ENCODE data around the gene SF3A2. TPM values are rescaled to one million over a fixed set of nuclear protein-coding genes. Genes with fewer than 3 reads are reported as not detected.

SF3A2 gene
- total RNA-seq, 1 donor from 2014 or later: 156 TPM

GRCh38 chr19:2221250-2221831, 15.3 kb upstream of the SF3A2 start:
- H3K27ac Mint-ChIP-seq: peak overlapping the region; percentile 59
- no peaks in the 10 kb centered on the region for H3K4me1 Mint-ChIP-seq (ENCODE audit: low read depth)
- H3K9me3 Mint-ChIP-seq (ENCODE audit: low read depth): no peaks in the 10 kb centered on the region
- H3K36me3 Mint-ChIP-seq (ENCODE audit: insufficient read depth): peaks cover 9% of the 10 kb centered on the region
- no peak overlapping the region for H3K4me3 Mint-ChIP-seq (ENCODE audit: low read depth)
- no peak for DNase-seq (ENCODE audit: low spot score, unreplicated experiment)
- no peak for TF ChIP-seq CTCF (IDR thresholded peaks at IDR 0.05; ENCODE audit: unreplicated experiment)
- no peaks in the 10 kb centered on the region for H3K27me3 Mint-ChIP-seq

DNA sequence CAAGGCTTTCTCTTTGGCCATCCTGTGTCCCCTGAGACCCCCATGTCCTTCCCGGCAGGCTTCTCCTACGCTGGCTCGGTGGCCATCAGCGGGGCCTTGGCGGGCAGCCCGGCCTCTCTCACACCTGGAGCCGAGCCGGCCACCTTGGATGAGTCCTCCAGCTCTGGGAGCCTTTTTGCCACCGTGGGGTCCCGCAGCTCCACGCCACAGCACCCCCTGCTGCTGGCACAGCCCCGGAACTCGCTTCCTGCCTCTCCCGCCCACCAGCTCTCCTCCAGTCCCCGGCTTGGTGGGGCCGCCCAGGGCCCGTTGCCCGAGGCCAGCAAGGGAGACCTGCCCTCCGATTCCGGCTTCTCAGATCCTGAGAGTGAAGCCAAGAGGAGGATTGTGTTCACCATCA, 14.7 kb upstream of the SF3A2 start:
- no peaks in the 10 kb centered on the region for H3K27me3 Mint-ChIP-seq

DNA sequence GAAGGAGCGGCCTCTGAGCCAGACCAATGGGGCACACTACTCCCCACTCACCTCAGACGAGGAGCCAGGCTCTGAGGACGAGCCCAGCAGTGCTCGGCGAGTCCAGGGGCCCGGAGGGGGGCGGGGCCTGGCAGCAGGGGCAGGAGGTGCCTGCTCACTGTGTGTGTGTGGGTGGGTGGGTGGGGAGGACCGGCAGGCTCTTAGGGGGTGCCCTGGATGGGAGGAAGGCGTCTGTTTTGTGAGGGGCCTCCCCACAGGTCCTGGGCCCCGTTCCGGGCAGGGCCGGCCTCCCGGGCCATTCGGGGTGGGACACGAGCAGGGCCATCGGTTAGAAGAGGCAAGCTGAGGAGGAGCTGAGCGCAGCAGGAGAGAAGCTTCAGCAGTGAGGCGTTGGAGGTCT, 13.2 kb upstream of the SF3A2 start:
- H3K4me1 Mint-ChIP-seq (ENCODE audit: low read depth): no peaks in the 10 kb centered on the region
- H3K36me3 Mint-ChIP-seq (ENCODE audit: insufficient read depth): peaks cover 5% of the 10 kb centered on the region
- no peak overlapping the region for H3K4me3 Mint-ChIP-seq (ENCODE audit: low read depth)
- H3K9me3 Mint-ChIP-seq (ENCODE audit: low read depth): no peaks in the 10 kb centered on the region
- no peak for DNase-seq (ENCODE audit: low spot score, unreplicated experiment)
- no peak overlapping the region for H3K27ac Mint-ChIP-seq
- TF ChIP-seq CTCF (IDR thresholded peaks at IDR 0.05; ENCODE audit: unreplicated experiment): no peak
- H3K27me3 Mint-ChIP-seq: no peaks in the 10 kb centered on the region

More for the DNA sequence above, 14.7 kb upstream of the SF3A2 start:
- Mint-ChIP-seq H3K9me3 (ENCODE audit: low read depth) (no peaks in the 10 kb centered on the region), H3K4me3 (ENCODE audit: low read depth) (no peak overlapping the region), H3K36me3 (ENCODE audit: insufficient read depth) (peaks cover 8% of the 10 kb centered on the region), H3K4me1 (ENCODE audit: low read depth) (no peaks in the 10 kb centered on the region), H3K27ac (no peak overlapping the region)
- no peak for DNase-seq (ENCODE audit: low spot score, unreplicated experiment)
- peak; percentile 21 for TF ChIP-seq CTCF (IDR thresholded peaks at IDR 0.05; ENCODE audit: unreplicated experiment)

DNA sequence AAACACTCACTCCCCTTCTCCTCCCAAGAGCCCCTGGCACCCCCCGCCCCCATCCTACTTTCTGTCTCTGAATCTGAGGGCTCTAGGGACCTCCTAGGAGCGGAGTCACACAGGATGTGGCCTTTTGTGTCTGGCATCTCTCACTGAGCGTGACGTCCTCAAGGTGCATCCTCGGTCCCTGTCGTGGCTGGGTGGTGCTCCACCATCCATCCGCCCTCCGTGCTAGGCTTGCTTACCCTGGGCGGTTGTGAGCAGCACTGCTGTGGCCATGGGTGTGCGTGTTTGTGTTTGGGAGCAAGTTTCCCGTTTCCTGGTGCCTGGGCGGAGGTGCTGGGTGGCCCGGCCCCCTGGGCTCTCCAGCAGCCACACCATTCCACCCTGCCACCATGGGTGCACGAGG, 12.7 kb upstream of the SF3A2 start:
- H3K27me3 Mint-ChIP-seq: no peaks in the 10 kb centered on the region
- peak overlapping the region; percentile 49 for H3K27ac Mint-ChIP-seq

DNA sequence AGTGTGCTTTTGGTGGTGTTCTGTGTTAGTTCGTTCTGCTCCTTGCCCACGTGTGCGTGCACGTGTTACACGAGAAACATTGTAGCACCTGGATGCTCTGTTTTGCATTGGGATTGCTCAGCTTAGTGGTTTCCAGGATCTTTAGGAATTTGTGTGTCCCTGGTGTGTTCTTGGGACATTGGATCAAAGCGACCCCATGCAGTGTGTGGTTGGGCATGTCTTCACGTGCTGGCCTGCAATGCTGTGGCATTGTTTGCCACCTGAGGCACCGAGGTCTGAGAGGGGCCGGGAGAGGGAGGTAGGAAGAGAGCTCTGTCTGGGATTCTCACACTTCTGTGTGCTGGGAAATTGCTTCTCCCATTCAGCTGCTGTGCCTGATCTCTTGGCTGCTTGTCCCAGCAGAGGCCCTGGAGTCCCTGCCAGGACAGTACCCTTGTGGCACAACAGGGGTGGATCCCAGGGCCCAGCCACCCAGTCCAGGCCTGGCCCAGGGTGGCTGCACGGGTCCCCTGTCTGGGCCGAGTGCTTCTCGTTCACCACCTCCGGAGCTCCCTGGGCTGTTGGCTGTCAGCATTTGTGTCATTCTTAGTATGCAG, 11.8 kb upstream of the SF3A2 start:
- H3K36me3 Mint-ChIP-seq (ENCODE audit: insufficient read depth): peaks cover 5% of the 10 kb centered on the region
- no peaks in the 10 kb centered on the region for H3K9me3 Mint-ChIP-seq (ENCODE audit: low read depth)
- no peaks in the 10 kb centered on the region for H3K27me3 Mint-ChIP-seq
- H3K4me3 Mint-ChIP-seq (ENCODE audit: low read depth): no peak overlapping the region
- no peaks in the 10 kb centered on the region for H3K4me1 Mint-ChIP-seq (ENCODE audit: low read depth)
- no peak for DNase-seq (ENCODE audit: low spot score, unreplicated experiment)
- TF ChIP-seq CTCF (IDR thresholded peaks at IDR 0.05; ENCODE audit: unreplicated experiment): no peak
- H3K27ac Mint-ChIP-seq: no peak overlapping the region

More for the DNA sequence above, 12.7 kb upstream of the SF3A2 start:
- no peak for TF ChIP-seq CTCF (IDR thresholded peaks at IDR 0.05; ENCODE audit: unreplicated experiment)
- peaks cover 5% of the 10 kb centered on the region for H3K36me3 Mint-ChIP-seq (ENCODE audit: insufficient read depth)
- H3K4me3 Mint-ChIP-seq (ENCODE audit: low read depth): no peak overlapping the region
- H3K9me3 Mint-ChIP-seq (ENCODE audit: low read depth): no peaks in the 10 kb centered on the region
- no peaks in the 10 kb centered on the region for H3K4me1 Mint-ChIP-seq (ENCODE audit: low read depth)
- DNase-seq (ENCODE audit: low spot score, unreplicated experiment): no peak
